ENCODE measurements around the gene RBPJ.

Gene RBPJ

GRCh38 chr4:26420913-26421312 is 100.1 kb downstream of the RBPJ start:
- Mint-ChIP-seq H3K27me3 (ENCODE audit: low read depth) (no peaks in the 10 kb centered on the region), H3K4me1 (ENCODE audit: low read depth) (peaks cover 4% of the 10 kb centered on the region), H3K9me3 (no peaks in the 10 kb centered on the region), H3K36me3 (ENCODE audit: low read depth) (peaks cover 20% of the 10 kb centered on the region), H3K27ac (no peak overlapping the region), H3K4me3 (no peak overlapping the region)

GRCh38 chr4:26424153-26424552 is 103.3 kb downstream of the RBPJ start:
- no peak overlapping the region for H3K4me3 Mint-ChIP-seq
- no peaks in the 10 kb centered on the region for H3K27me3 Mint-ChIP-seq (ENCODE audit: low read depth)
- peaks cover 34% of the 10 kb centered on the region for H3K36me3 Mint-ChIP-seq (ENCODE audit: low read depth)
- H3K27ac Mint-ChIP-seq = no peak overlapping the region
- H3K9me3 Mint-ChIP-seq = no peaks in the 10 kb centered on the region
- peaks cover 17% of the 10 kb centered on the region for H3K4me1 Mint-ChIP-seq (ENCODE audit: low read depth)

DNA sequence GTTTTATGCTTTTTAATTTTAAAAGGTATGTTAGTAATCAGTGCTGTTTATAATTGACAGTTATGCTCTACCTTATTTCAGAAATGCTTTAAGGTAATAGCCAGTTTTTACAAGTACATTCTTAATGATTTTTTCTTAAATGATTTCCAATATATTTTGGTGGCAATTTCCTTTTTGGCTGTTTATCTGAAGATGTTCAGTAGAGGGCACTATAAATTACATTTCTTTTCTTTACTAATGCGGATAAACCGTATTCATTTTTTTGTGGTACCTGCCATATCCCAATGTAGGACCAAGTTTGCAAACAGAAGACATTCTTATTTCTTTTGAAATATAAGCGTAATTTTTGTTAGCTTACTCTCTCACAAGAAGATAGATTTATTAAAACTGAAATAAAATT is 104.0 kb downstream of the RBPJ start:
- H3K4me1 Mint-ChIP-seq (ENCODE audit: low read depth) = peaks cover 17% of the 10 kb centered on the region
- H3K27ac Mint-ChIP-seq = no peak overlapping the region
- no peak overlapping the region for H3K4me3 Mint-ChIP-seq
- H3K27me3 Mint-ChIP-seq (ENCODE audit: low read depth) = no peaks in the 10 kb centered on the region
- H3K9me3 Mint-ChIP-seq = no peaks in the 10 kb centered on the region
- H3K36me3 Mint-ChIP-seq (ENCODE audit: low read depth) = peaks cover 35% of the 10 kb centered on the region

DNA sequence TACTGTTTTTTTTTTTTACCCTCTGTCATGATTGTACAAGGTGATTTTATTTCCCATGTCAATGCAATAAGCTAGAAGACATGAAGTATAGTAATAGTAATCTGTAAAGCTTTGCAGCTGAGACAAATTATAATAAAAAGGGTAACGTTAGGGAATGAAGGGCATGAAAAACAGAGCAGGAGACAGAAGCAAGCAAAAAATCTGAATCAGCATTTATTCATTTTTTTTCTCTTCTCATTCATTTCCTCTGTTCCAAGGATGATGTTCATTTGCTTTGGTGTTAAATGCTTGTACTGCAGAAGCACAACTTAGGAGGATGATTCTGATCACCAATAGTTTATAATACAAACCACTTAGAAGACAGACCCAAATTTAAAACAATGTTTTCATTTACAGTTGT is 105.1 kb downstream of the RBPJ start:
- H3K9me3 Mint-ChIP-seq = no peaks in the 10 kb centered on the region
- H3K36me3 Mint-ChIP-seq (ENCODE audit: low read depth) = peaks cover 44% of the 10 kb centered on the region
- H3K4me3 Mint-ChIP-seq = no peak overlapping the region
- peaks cover 17% of the 10 kb centered on the region for H3K4me1 Mint-ChIP-seq (ENCODE audit: low read depth)
- no peaks in the 10 kb centered on the region for H3K27me3 Mint-ChIP-seq (ENCODE audit: low read depth)
- no peak overlapping the region for H3K27ac Mint-ChIP-seq

GRCh38 chr4:26426892-26427291 is 106.1 kb downstream of the RBPJ start:
- H3K27me3 Mint-ChIP-seq (ENCODE audit: low read depth) = no peaks in the 10 kb centered on the region
- H3K27ac Mint-ChIP-seq = peak overlapping the region; percentile 16
- H3K4me3 Mint-ChIP-seq = no peak overlapping the region
- peaks cover 45% of the 10 kb centered on the region for H3K36me3 Mint-ChIP-seq (ENCODE audit: low read depth)
- peaks cover 17% of the 10 kb centered on the region for H3K4me1 Mint-ChIP-seq (ENCODE audit: low read depth)
- no peaks in the 10 kb centered on the region for H3K9me3 Mint-ChIP-seq

GRCh38 chr4:26429910-26430309 is 109.1 kb downstream of the RBPJ start:
- H3K9me3 Mint-ChIP-seq = no peaks in the 10 kb centered on the region
- no peak overlapping the region for H3K4me3 Mint-ChIP-seq
- no peak overlapping the region for H3K27ac Mint-ChIP-seq
- peaks cover 46% of the 10 kb centered on the region for H3K36me3 Mint-ChIP-seq (ENCODE audit: low read depth)
- peaks cover 17% of the 10 kb centered on the region for H3K4me1 Mint-ChIP-seq (ENCODE audit: low read depth)
- H3K27me3 Mint-ChIP-seq (ENCODE audit: low read depth) = no peaks in the 10 kb centered on the region

DNA sequence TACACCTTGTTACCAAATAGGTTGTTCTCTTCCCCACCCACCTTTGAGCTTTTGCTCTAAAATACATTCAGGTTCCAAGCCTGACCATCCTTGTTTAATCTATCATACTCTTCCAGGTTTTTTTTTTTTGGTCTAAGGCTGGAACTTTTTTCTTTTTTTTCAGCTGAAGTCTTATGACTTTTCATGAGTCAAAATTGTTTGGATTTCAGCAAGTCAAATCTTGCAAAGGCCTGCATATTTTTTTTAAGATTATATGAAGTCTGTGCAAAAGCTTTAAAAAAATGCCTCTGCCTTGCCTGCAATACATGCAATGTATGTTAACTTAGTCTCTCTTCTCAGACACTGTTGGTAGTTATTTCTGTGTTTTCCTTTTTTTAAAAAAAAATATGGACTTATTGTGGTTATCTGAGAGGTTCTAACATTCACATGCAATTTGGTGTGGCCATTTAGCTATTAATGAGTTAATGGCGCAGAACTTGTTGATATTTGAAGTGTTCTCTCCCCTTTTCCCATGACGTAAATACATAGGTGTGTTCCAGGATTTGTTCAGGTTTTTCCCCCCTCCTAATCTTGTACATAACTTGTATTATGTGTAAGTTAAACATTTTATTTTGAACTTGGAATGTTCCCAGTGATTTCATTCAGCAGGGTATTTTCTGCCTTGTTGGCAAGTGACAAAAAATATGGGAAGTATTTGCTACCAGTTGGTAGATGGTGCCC is 110.8 kb downstream of the RBPJ start:
- peaks cover 14% of the 10 kb centered on the region for H3K4me1 Mint-ChIP-seq (ENCODE audit: low read depth)
- peaks cover 43% of the 10 kb centered on the region for H3K36me3 Mint-ChIP-seq (ENCODE audit: low read depth)
- H3K9me3 Mint-ChIP-seq = no peaks in the 10 kb centered on the region
- no peak overlapping the region for H3K27ac Mint-ChIP-seq
- no peaks in the 10 kb centered on the region for H3K27me3 Mint-ChIP-seq (ENCODE audit: low read depth)
- H3K4me3 Mint-ChIP-seq = no peak overlapping the region

DNA sequence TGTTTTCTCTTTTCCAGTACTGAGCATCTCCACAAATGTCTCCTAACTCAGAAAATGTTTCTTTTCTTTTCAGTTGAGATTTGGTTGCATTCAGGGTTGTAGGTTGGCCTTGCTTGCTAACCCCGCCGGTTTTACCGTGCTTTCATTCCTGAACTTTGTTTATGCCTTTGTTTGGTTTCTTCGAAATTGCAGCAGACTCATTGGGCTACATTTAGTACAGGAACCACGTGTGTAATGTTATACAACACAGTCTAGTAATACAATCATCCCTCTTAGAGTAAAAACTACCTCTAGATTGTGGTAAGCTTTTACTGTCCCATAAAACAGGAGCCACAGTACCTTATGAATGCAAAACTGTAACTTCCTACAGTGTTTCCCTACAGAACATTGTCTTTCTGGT is 111.6 kb downstream of the RBPJ start:
- Mint-ChIP-seq H3K9me3 (no peaks in the 10 kb centered on the region), H3K4me3 (no peak overlapping the region), H3K27me3 (ENCODE audit: low read depth) (no peaks in the 10 kb centered on the region), H3K4me1 (ENCODE audit: low read depth) (peaks cover 6% of the 10 kb centered on the region), H3K27ac (no peak overlapping the region), H3K36me3 (ENCODE audit: low read depth) (peaks cover 35% of the 10 kb centered on the region)

DNA sequence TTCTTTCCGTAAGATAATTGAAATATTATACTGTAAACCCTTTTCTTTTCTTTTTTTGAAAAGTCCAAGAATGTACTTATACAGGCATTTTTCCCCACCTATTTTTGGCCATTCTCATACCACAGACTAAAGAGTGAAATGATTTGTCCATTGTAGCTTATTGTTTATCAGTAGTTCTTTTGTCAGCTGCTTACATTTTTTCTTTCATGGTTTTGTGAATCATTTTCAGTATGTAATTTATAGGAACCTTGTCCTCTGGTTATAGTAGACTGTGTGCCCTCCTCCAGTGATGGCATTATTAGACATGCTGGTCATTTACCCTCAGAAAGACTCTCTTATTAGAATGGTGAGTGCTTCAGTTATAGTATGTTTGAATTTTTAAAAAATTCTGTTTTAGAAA is 112.7 kb downstream of the RBPJ start:
- no peaks in the 10 kb centered on the region for H3K9me3 Mint-ChIP-seq
- H3K4me3 Mint-ChIP-seq = no peak overlapping the region
- H3K4me1 Mint-ChIP-seq (ENCODE audit: low read depth) = peaks cover 3% of the 10 kb centered on the region
- H3K27me3 Mint-ChIP-seq (ENCODE audit: low read depth) = no peaks in the 10 kb centered on the region
- peaks cover 33% of the 10 kb centered on the region for H3K36me3 Mint-ChIP-seq (ENCODE audit: low read depth)
- no peak overlapping the region for H3K27ac Mint-ChIP-seq

- Mint-ChIP-seq H3K9me3 (no peaks in the 10 kb centered on the region), H3K4me3 (no peak overlapping the region), H3K27me3 (ENCODE audit: low read depth) (no peaks in the 10 kb centered on the region), H3K36me3 (ENCODE audit: low read depth) (peaks cover 36% of the 10 kb centered on the region), H3K27ac (peak overlapping the region; percentile 54), H3K4me1 (ENCODE audit: low read depth) (peaks cover 3% of the 10 kb centered on the region)
Measured at GRCh38 chr4:26434030-26434639, 113.3 kb downstream of the RBPJ start.

DNA sequence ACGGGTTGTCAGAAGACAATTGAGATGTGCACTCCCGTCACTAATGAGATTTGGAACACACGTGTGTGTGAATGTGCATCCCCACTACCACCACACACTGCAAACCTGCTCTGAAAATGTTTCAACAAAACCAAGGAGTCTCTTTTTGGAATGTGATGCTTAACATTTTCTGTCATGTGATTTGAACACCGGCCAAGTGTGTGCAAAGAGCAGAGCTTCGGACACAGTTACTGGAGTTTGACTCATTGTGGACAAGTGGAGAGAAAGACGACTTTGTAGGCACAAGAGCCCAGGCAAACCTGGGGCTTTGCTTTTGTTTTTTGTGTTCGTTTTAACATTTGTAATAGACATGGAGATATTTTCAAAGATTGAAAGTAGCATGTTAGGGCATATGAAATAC is 120.3 kb downstream of the RBPJ start:
- Mint-ChIP-seq H3K27ac (no peak overlapping the region), H3K36me3 (ENCODE audit: low read depth) (peaks cover 13% of the 10 kb centered on the region), H3K4me1 (ENCODE audit: low read depth) (peaks cover 1% of the 10 kb centered on the region), H3K4me3 (no peak overlapping the region), H3K27me3 (ENCODE audit: low read depth) (no peaks in the 10 kb centered on the region), H3K9me3 (peaks cover 6% of the 10 kb centered on the region)

GRCh38 chr4:26441771-26442170 is 121.0 kb downstream of the RBPJ start:
- Mint-ChIP-seq H3K36me3 (ENCODE audit: low read depth) (peaks cover 13% of the 10 kb centered on the region), H3K4me1 (ENCODE audit: low read depth) (peaks cover 1% of the 10 kb centered on the region), H3K9me3 (peaks cover 6% of the 10 kb centered on the region), H3K4me3 (no peak overlapping the region), H3K27me3 (ENCODE audit: low read depth) (no peaks in the 10 kb centered on the region), H3K27ac (no peak overlapping the region)

DNA sequence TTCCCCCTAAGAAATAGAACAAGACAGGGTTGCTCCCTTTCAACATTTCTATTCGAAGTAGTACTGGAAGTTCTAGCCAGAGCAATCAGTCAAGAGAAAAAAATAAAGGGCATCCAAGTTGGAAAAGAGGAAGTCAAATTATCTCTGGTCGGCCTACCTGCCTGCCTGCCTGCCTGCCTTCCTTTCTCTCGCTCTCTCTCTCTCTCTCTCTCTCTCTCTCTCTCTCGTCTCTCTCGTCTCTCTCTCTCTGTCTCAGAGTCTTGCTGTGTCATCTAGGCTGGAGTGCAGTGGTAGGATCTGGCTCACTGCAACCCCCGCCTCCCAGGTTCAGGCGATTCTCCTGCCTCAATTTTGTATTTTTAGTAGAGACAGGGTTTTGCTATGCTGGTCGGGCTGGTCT is 126.6 kb downstream of the RBPJ start:
- H3K9me3 Mint-ChIP-seq = peaks cover 6% of the 10 kb centered on the region
- H3K27me3 Mint-ChIP-seq (ENCODE audit: low read depth) = no peaks in the 10 kb centered on the region

DNA sequence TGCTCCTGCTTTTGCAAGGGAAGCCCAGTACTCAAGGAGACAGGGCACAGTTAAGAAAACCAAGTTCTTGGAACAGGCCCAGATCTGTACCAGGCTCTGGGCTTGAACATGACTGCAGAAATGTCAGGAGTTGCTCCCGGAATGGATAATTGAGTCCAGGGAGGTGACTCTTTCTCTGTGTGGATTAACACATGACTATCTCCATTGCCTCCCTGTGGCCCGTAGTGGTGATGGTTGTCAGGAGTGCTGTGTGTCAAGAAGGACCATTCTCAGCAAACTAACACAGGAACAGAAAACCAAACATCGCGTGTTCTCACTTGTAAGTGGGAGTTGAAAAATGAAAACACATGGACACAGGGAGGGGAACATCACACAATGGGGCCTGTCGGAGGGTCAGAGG is 129.6 kb downstream of the RBPJ start:
- no peaks in the 10 kb centered on the region for H3K36me3 Mint-ChIP-seq (ENCODE audit: low read depth)
- no peaks in the 10 kb centered on the region for H3K4me1 Mint-ChIP-seq (ENCODE audit: low read depth)
- H3K27me3 Mint-ChIP-seq (ENCODE audit: low read depth) = no peaks in the 10 kb centered on the region
- H3K9me3 Mint-ChIP-seq = peaks cover 2% of the 10 kb centered on the region
- H3K27ac Mint-ChIP-seq = no peak overlapping the region
- no peak overlapping the region for H3K4me3 Mint-ChIP-seq

More for the DNA sequence above, 126.6 kb downstream of the RBPJ start:
- Mint-ChIP-seq H3K4me3 (no peak overlapping the region), H3K27ac (no peak overlapping the region), H3K4me1 (ENCODE audit: low read depth) (no peaks in the 10 kb centered on the region), H3K36me3 (ENCODE audit: low read depth) (peaks cover 4% of the 10 kb centered on the region)

GRCh38 chr4:26451597-26451996 is 130.8 kb downstream of the RBPJ start:
- H3K27ac Mint-ChIP-seq = no peak overlapping the region
- H3K4me1 Mint-ChIP-seq (ENCODE audit: low read depth) = no peaks in the 10 kb centered on the region
- no peaks in the 10 kb centered on the region for H3K27me3 Mint-ChIP-seq (ENCODE audit: low read depth)
- no peaks in the 10 kb centered on the region for H3K36me3 Mint-ChIP-seq (ENCODE audit: low read depth)
- H3K4me3 Mint-ChIP-seq = no peak overlapping the region
- peaks cover 2% of the 10 kb centered on the region for H3K9me3 Mint-ChIP-seq

All from T-helper 1 cell treated with Interleukin-12 subunit alpha and Interleukin-12 subunit beta and Interleukin-4 antibody, amounts not matched to agents 30 μg/mL and 1 μg/mL, for 36 hours (primary cell).